HG03469 (cell line): Measurements from ENCODE around the gene UGT2B7.

Source experiments
- ATAC-seq: cut with Tn5 transposase; IDR thresholded peaks from one replicate; pipeline ENCODE4 v1.9.1; 2021; ENCODE audit warnings: mild to moderate bottlenecking, moderate library complexity, moderate number of reproducible peaks; ENCODE audit not compliant: unreplicated experiment

The UGT2B7 gene

GRCh38 chr4:69147334-69147733 is 51.1 kb downstream of the UGT2B7 start:
- no peak for ATAC-seq

GRCh38 chr4:69154021-69154420 is 57.7 kb downstream of the UGT2B7 start:
- ATAC-seq, result no peak

- no peak for ATAC-seq
These were observed 60.6 kb downstream of the UGT2B7 start for GRCh38 chr4:69156913-69157312.
